Measurements from ENCODE around the gene LYG2.
"Not testable (repeated sequence)": the region's sequence is repeated elsewhere in the genome, so short reads cannot be mapped to it uniquely, and the experiment has no call there.

The LYG2 gene

GRCh38 chr2:99201959-99202678 lies 53.3 kb downstream of the LYG2 start:
- no peak for DNase-seq (ENCODE audit: low read depth in 2 of 2)

- DNase-seq (ENCODE audit: low read depth in 2 of 2): no peak
These were observed 55.2 kb downstream of the LYG2 start for GRCh38 chr2:99200076-99200800.

GRCh38 chr2:99198103-99198841 lies 57.2 kb downstream of the LYG2 start:
- DNase-seq (ENCODE audit: low read depth in 2 of 2): no peak

DNA sequence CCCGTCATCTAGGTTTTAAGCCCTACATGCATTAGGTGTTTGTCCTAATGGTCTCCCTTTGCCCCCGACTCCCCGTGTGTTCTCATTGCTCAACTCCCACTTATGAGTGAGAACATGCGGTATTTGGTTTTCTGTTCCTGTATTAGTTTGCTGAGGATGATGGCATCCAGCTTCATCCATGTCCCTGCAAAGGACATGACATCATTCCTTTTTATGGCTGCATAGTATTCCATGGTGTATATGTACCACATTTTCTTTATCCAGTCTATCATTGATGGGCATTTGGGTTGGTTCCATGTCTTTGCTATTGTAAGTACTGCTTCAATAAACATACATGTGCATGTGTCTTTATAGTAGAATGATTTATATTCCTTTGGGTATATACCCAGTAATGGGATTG lies 63.1 kb downstream of the LYG2 start:
- DNase-seq (ENCODE audit: low read depth in 2 of 2): not testable (repeated sequence)
